Testis (tissue), 2 donors: Measurements from ENCODE around the gene DIS3L2.

Experiments
- CTCF ChIP-seq, 3 experiments: fragments of 450-650 bp in 2 of 3; fragments of 200-600 bp in 1 of 3; sonication (generic) in 1 of 3; IDR thresholded peaks; one replicate each; pipeline ENCODE4 v1.5.1; 2016 to 2019; ENCODE audit warnings: antibody characterized with exemption in 3 of 3, mild to moderate bottlenecking in 2 of 3, moderate library complexity in 1 of 3
- POLR2A ChIP-seq: fragments of 450-650 bp; IDR thresholded peaks from one replicate; pipeline ENCODE4 v1.6.1; 2017; ENCODE audit warnings: antibody characterized with exemption, mild to moderate bottlenecking, moderate library complexity

GRCh38 chr2:231996797-231997540 is 35.5 kb downstream of the DIS3L2 start:
- TF ChIP-seq POLR2A (no peak), CTCF (IDR thresholded peaks at IDR 0.05) (no peak)
